Measurements from ENCODE around the gene AGPAT3.

AGPAT3 gene

GRCh38 chr21:43925096-43925481, 60.1 kb downstream of the AGPAT3 start:
- no peak for DNase-seq

GRCh38 chr21:43925609-43926008, 60.6 kb downstream of the AGPAT3 start:
- DNase-seq, result no peak

- DNase-seq, result no peak
Observed at GRCh38 chr21:43926196-43926595, 61.2 kb downstream of the AGPAT3 start.

- no peak for DNase-seq
Observed at GRCh38 chr21:43927591-43928221, 62.7 kb downstream of the AGPAT3 start.

GRCh38 chr21:43928222-43929125, 63.5 kb downstream of the AGPAT3 start:
- no peak for DNase-seq

- no peak for DNase-seq
Observed at GRCh38 chr21:43929217-43929971, 64.4 kb downstream of the AGPAT3 start.

GRCh38 chr21:43930074-43930847, 65.2 kb downstream of the AGPAT3 start:
- DNase-seq, result no peak

GRCh38 chr21:43930848-43931375, 65.9 kb downstream of the AGPAT3 start:
- DNase-seq, result no peak

- no peak for DNase-seq
Observed at GRCh38 chr21:43931489-43931888, 66.5 kb downstream of the AGPAT3 start.

GRCh38 chr21:43932005-43932404, 67.0 kb downstream of the AGPAT3 start:
- DNase-seq, result no peak

- no peak for DNase-seq
Observed at GRCh38 chr21:43933199-43933598, 68.2 kb downstream of the AGPAT3 start.

GRCh38 chr21:43933680-43934079, 68.7 kb downstream of the AGPAT3 start:
- DNase-seq, result no peak

- DNase-seq, result no peak
Observed at GRCh38 chr21:43934116-43934515, 69.1 kb downstream of the AGPAT3 start.

- no peak for DNase-seq
Observed at GRCh38 chr21:43934716-43935705, 70.0 kb downstream of the AGPAT3 start.

- no peak for DNase-seq
Observed at GRCh38 chr21:43935711-43936110, 70.7 kb downstream of the AGPAT3 start.

- no peak for DNase-seq
Observed at GRCh38 chr21:43936247-43936967, 71.4 kb downstream of the AGPAT3 start.

GRCh38 chr21:43937051-43937832, 72.2 kb downstream of the AGPAT3 start:
- DNase-seq, result no peak

- DNase-seq, result no peak
Observed at GRCh38 chr21:43937891-43938309, 72.9 kb downstream of the AGPAT3 start.

GRCh38 chr21:43938751-43939442, 73.9 kb downstream of the AGPAT3 start:
- no peak for DNase-seq
